ENCODE results near the gene SIGLEC11. TPM values are rescaled to one million over a fixed set of nuclear protein-coding genes. Genes with fewer than 3 reads are reported as not detected.
"Not testable (repeated sequence)": the region's sequence is repeated elsewhere in the genome, so short reads cannot be mapped to it uniquely, and the experiment has no call there.

The SIGLEC11 gene, protein sequence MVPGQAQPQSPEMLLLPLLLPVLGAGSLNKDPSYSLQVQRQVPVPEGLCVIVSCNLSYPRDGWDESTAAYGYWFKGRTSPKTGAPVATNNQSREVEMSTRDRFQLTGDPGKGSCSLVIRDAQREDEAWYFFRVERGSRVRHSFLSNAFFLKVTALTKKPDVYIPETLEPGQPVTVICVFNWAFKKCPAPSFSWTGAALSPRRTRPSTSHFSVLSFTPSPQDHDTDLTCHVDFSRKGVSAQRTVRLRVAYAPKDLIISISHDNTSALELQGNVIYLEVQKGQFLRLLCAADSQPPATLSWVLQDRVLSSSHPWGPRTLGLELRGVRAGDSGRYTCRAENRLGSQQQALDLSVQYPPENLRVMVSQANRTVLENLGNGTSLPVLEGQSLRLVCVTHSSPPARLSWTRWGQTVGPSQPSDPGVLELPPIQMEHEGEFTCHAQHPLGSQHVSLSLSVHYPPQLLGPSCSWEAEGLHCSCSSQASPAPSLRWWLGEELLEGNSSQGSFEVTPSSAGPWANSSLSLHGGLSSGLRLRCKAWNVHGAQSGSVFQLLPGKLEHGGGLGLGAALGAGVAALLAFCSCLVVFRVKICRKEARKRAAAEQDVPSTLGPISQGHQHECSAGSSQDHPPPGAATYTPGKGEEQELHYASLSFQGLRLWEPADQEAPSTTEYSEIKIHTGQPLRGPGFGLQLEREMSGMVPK
- total RNA-seq (2022) = not detected in 2 replicates
- not detected for Bru-seq, nascent RNA
- not detected for BruChase-seq, experiment 1, labeled RNA remaining after a 2-hour chase
- BruChase-seq, experiment 2, labeled RNA remaining after a 6-hour chase = percentile 10 among the genes with signal in this experiment
- long read RNA-seq = 0 reads

GRCh38 chr19:49960980-49961379 lies at the start of gene SIGLEC11:
TSS of gene SIGLEC11 (minus strand) at chr19:49961172. CDS start at chr19:49961081, 91 bp downstream.
- DNase-seq; H3K36me3 Mint-ChIP-seq (ENCODE audit: insufficient read depth, unreplicated experiment); H3K4me3 ChIP-seq (ENCODE audit: low read depth, low read length); H3K9me3 ChIP-seq; H3K4me3 Mint-ChIP-seq (ENCODE audit: unreplicated experiment); intact Hi-C loops (cut with micrococcal nuclease; ENCODE audit: unreplicated experiment); CTCF ChIA-PET; H3K9me3 Mint-ChIP-seq (ENCODE audit: unreplicated experiment); H3K27me3 ChIP-seq (replicated peaks; ENCODE audit: control insufficient read depth, insufficient read depth, low read length); H3K27ac Mint-ChIP-seq (ENCODE audit: unreplicated experiment); H3K4me1 ChIP-seq; BruUV-seq (replicated peaks); H3K4me1 Mint-ChIP-seq (ENCODE audit: low read depth, unreplicated experiment); POLR2A ChIA-PET; H3K36me3 ChIP-seq (ENCODE audit: control insufficient read depth, insufficient read depth, low read length); H3K27me3 Mint-ChIP-seq (ENCODE audit: insufficient read depth, unreplicated experiment): not testable (repeated sequence)

DNA sequence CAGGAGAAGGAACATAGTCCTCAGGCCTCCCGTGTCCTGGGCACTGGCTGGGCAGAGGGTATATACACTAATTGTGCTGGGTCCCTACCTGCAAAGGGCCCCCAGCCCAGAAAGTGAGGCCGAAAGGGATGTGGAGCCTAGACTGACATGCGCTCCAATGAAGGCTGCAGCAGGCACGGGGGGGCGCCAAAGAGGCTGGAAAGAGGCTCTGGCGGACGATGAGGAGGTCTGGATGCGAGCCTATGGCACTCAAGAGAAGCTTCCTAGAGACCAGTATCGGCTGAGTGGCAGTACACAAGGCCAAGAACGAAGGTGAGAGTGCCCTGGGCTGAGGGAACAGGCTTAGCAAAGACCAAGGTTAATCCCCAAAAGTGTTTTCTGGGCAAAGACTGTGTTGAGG lies 47.6 kb upstream of the SIGLEC11 start:
- Mint-ChIP-seq H3K4me3 (ENCODE audit: unreplicated experiment) (no peak overlapping the region), H3K36me3 (ENCODE audit: insufficient read depth, unreplicated experiment) (peaks cover 48% of the 10 kb centered on the region), H3K9me3 (ENCODE audit: unreplicated experiment) (no peaks in the 10 kb centered on the region), H3K4me1 (ENCODE audit: low read depth, unreplicated experiment) (no peaks in the 10 kb centered on the region), H3K27me3 (ENCODE audit: insufficient read depth, unreplicated experiment) (no peaks in the 10 kb centered on the region), H3K27ac (ENCODE audit: unreplicated experiment) (no peak overlapping the region)
- ChIA-PET POLR2A (no interaction called here), CTCF (interaction anchor here (0.8 kb wide), 1 partner anchor 60 kb away, joined by 6 read pairs; no protein-coding TSS in a partner anchor)
- intact Hi-C loops (cut with micrococcal nuclease; ENCODE audit: unreplicated experiment) = no loop called here
- Histone ChIP-seq H3K9me3 (no peaks in the 10 kb centered on the region), H3K27me3 (replicated peaks; ENCODE audit: control insufficient read depth, insufficient read depth, low read length) (no peaks in the 10 kb centered on the region), H3K4me1 (no peaks in the 10 kb centered on the region), H3K36me3 (ENCODE audit: control insufficient read depth, insufficient read depth, low read length) (no peaks in the 10 kb centered on the region; the same call in 1 of the 2 replicates), H3K4me3 (ENCODE audit: low read depth, low read length) (no peak overlapping the region)
- no TSS peak for BruUV-seq (replicated peaks)
- DNase-seq = peak in 1 of 2 experiments; percentile 52
- TF ChIP-seq, protein P1, sequence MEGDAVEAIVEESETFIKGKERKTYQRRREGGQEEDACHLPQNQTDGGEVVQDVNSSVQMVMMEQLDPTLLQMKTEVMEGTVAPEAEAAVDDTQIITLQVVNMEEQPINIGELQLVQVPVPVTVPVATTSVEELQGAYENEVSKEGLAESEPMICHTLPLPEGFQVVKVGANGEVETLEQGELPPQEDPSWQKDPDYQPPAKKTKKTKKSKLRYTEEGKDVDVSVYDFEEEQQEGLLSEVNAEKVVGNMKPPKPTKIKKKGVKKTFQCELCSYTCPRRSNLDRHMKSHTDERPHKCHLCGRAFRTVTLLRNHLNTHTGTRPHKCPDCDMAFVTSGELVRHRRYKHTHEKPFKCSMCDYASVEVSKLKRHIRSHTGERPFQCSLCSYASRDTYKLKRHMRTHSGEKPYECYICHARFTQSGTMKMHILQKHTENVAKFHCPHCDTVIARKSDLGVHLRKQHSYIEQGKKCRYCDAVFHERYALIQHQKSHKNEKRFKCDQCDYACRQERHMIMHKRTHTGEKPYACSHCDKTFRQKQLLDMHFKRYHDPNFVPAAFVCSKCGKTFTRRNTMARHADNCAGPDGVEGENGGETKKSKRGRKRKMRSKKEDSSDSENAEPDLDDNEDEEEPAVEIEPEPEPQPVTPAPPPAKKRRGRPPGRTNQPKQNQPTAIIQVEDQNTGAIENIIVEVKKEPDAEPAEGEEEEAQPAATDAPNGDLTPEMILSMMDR (IDR thresholded peaks at IDR 0.05; ENCODE audit: insufficient read depth in 1 of 2, low read depth in 1 of 2, low read length in 1 of 2, severe bottlenecking in 1 of 2, unreplicated experiment in 1 of 2) = peak in 1 of 2 experiments; percentile 48

GRCh38 chr19:50007947-50008346 lies 47.0 kb upstream of the SIGLEC11 start:
- no peaks in the 10 kb centered on the region for H3K4me1 ChIP-seq
- POLR2A ChIA-PET = no interaction called here
- intact Hi-C loops (cut with micrococcal nuclease; ENCODE audit: unreplicated experiment) = no loop called here

More at GRCh38 chr19:50007947-50008346, 47.0 kb upstream of the SIGLEC11 start:
- Mint-ChIP-seq H3K9me3 (ENCODE audit: unreplicated experiment) (no peaks in the 10 kb centered on the region), H3K27ac (ENCODE audit: unreplicated experiment) (no peak overlapping the region), H3K36me3 (ENCODE audit: insufficient read depth, unreplicated experiment) (peaks cover 42% of the 10 kb centered on the region), H3K4me1 (ENCODE audit: low read depth, unreplicated experiment) (no peaks in the 10 kb centered on the region), H3K4me3 (ENCODE audit: unreplicated experiment) (no peak overlapping the region), H3K27me3 (ENCODE audit: insufficient read depth, unreplicated experiment) (no peaks in the 10 kb centered on the region)
- TF ChIP-seq, protein P1 (IDR thresholded peaks at IDR 0.05; ENCODE audit: insufficient read depth in 1 of 2, low read depth in 1 of 2, low read length in 1 of 2, severe bottlenecking in 1 of 2, unreplicated experiment in 1 of 2) = no peak
- peaks cover 2% of the 10 kb centered on the region; the same call in 1 of the 2 replicates for H3K36me3 ChIP-seq (ENCODE audit: control insufficient read depth, insufficient read depth, low read length)
- H3K9me3 ChIP-seq = no peaks in the 10 kb centered on the region
- DNase-seq = no peak
- no peaks in the 10 kb centered on the region for H3K27me3 ChIP-seq (replicated peaks; ENCODE audit: control insufficient read depth, insufficient read depth, low read length)
- no TSS peak for BruUV-seq (replicated peaks)
- CTCF ChIA-PET = no interaction called here
- no peak overlapping the region for H3K4me3 ChIP-seq (ENCODE audit: low read depth, low read length)
